Motor neuron (in vitro differentiated cells): ENCODE results near the gene BARHL1. TPM values are rescaled to one million over a fixed set of nuclear protein-coding genes. Genes with fewer than 3 reads are reported as not detected.
"Not testable (repeated sequence)": the region's sequence is repeated elsewhere in the genome, so short reads cannot be mapped to it uniquely, and the experiment has no call there.

Experiments
- ATAC-seq, 8 experiments: fragments of 200-7000 bp; cut with Tn5 transposase; replicated peaks in 6 of 8; 2 replicates each; pipeline ENCODE4 v1.8.0; 2021; ENCODE audit warnings: mild to moderate bottlenecking in 8 of 8, moderate library complexity in 8 of 8
- H3K27ac ChIP-seq, 2 donors: fragments of 250-450 bp; sonication (Bioruptor Pico); 2 replicates each; pipeline ENCODE4 v1.9.0; 2021; ENCODE audit warnings: antibody characterized with exemption in 2 of 2, mild to moderate bottlenecking in 2 of 2, moderate library complexity in 1 of 2
- H3K4me1 ChIP-seq, 2 donors: fragments of 250-450 bp; sonication (Bioruptor Pico); replicated peaks in 1 of 2; 2 replicates each; pipeline ENCODE4 v1.6.1; 2021; ENCODE audit warnings: antibody characterized with exemption in 2 of 2, mild to moderate bottlenecking in 2 of 2, moderate library complexity in 1 of 2
- H3K4me3 ChIP-seq, 5 donors: fragments of 250-450 bp; sonication (Bioruptor Pico); 2 replicates each; pipeline ENCODE4 v1.9.0; 2021; ENCODE audit warnings: antibody characterized with exemption in 5 of 5, mild to moderate bottlenecking in 5 of 5, moderate library complexity in 4 of 5
- WGBS, 10 experiments: fragments of 450-650 bp; shearing (Covaris generic); methylation state at CpG; one replicate each; pipeline ENCODE4 v1.0.0; 2022; 5-methylcytosine and 5-hydroxymethylcytosine counted together
- in situ Hi-C, 9 experiments: fragments of 400-800 bp; cut with MboI; loops; one replicate each; pipeline ENCODE4 v1.15.0; 2021; ENCODE audit warnings: low sequenced_read_pairs in 9 of 9, low pct_unique_long_range_greater_than_20kb in 2 of 9; ENCODE audit not compliant: unreplicated experiment in 9 of 9
- total RNA-seq, 8 experiments: library from RNA; unstranded; fragments of 300-600 nt; gene quantifications; 2 replicates each; pipeline versions ENCODE4 v1.2.3 to v1.2.4, GENCODE V29; 2022

BARHL1 gene
- total RNA-seq, 8 experiments from 2014 or later: 0.14 to 0.80 (median 0.40) TPM; not detected in 3

- Histone ChIP-seq H3K27ac (no peak overlapping the region), H3K4me3 (no peak overlapping the region), H3K4me1 (peaks cover 45 to 49% of the 10 kb centered on the region in 2 donors)
- 0 to 53% (median 17%) methylated on average over 2 to 8 of the region's 14 CpGs; no CpG with 5 or more reads in 3 of the 10 experiments for WGBS, 10 experiments
- peak in 5 of 8 experiments; percentile 39 to 85 (median 82) for ATAC-seq
- in situ Hi-C loops: no loop called here
Measured at GRCh38 chr9:132560616-132561202, 21.7 kb upstream of the BARHL1 start.

GRCh38 chr9:132562306-132562573 is 20.2 kb upstream of the BARHL1 start:
- Histone ChIP-seq H3K27ac (no peak overlapping the region), H3K4me1 (peaks cover 31 to 33% of the 10 kb centered on the region in 2 donors), H3K4me3 (no peak overlapping the region)
- ATAC-seq: peak in 2 of 8 experiments; percentile 45 to 52
- WGBS, 10 experiments: 0 to 90% (median 74%) methylated on average over 1 to 4 of the region's 4 CpGs; no CpG with 5 or more reads in 1 of the 10 experiments
- in situ Hi-C loops: no loop called here

GRCh38 chr9:132564526-132564925 is 17.9 kb upstream of the BARHL1 start:
- Histone ChIP-seq H3K4me3 (no peak overlapping the region), H3K27ac (no peak overlapping the region), H3K4me1 (peaks cover 30 to 33% of the 10 kb centered on the region in 2 donors)
- WGBS, 10 experiments: 0 to 60% (median 19%) methylated on average over 1 to 6 of the region's 6 CpGs
- ATAC-seq: no peak
- in situ Hi-C loops: no loop called here

GRCh38 chr9:132568787-132569186 is 13.6 kb upstream of the BARHL1 start:
- not testable (repeated sequence) for ATAC-seq, H3K27ac ChIP-seq, H3K4me3 ChIP-seq
- peaks cover 15 to 16% of the 10 kb centered on the region in 2 donors for H3K4me1 ChIP-seq
- in situ Hi-C loops: loop anchor here in 1 of 9 experiments (5.0 kb wide), 1 partner anchor 156 kb away; the partner anchor contains the start of gene CFAP77
- WGBS, 10 experiments: 15 to 100% (median 66%) methylated on average over 1 to 2 of the region's 2 CpGs; no CpG with 5 or more reads in 4 of the 10 experiments

GRCh38 chr9:132571806-132572600 is 10.4 kb upstream of the BARHL1 start:
- WGBS, 10 experiments: 25 to 100% (median 60%) methylated on average over 1 to 5 of the region's 15 CpGs; no CpG with 5 or more reads in 4 of the 10 experiments
- in situ Hi-C loops: loop anchor here in 3 of 9 experiments (10.0 kb wide), 2 partner anchors 67 to 157 kb away; partner anchors contain the start of gene CFAP77 (in 1 of the 3)
- H3K4me3 ChIP-seq: no peak overlapping the region
- H3K4me1 ChIP-seq: peaks cover 11 to 13% of the 10 kb centered on the region in 2 donors
- H3K27ac ChIP-seq: no peak overlapping the region
- ATAC-seq: no peak

- H3K27ac ChIP-seq: no peak overlapping the region
- 0 to 50% (median 28%) methylated on average over 1 to 5 of the region's 8 CpGs; no CpG with 5 or more reads in 1 of the 10 experiments for WGBS, 10 experiments
- in situ Hi-C loops: loop anchor here in 3 of 9 experiments (10.0 kb wide), 2 partner anchors 68 to 158 kb away; partner anchors contain the start of gene CFAP77 (in 1 of the 3)
- peaks cover 11 to 13% of the 10 kb centered on the region in 2 donors for H3K4me1 ChIP-seq
- H3K4me3 ChIP-seq: no peak overlapping the region
- peak in 6 of 8 experiments; percentile 26 to 64 (median 31) for ATAC-seq
Measured at GRCh38 chr9:132572921-132573320, 9.5 kb upstream of the BARHL1 start.

- H3K27ac ChIP-seq: no peak overlapping the region
- 0 to 48% (median 3%) methylated on average over 1 to 5 of the region's 16 CpGs; no CpG with 5 or more reads in 2 of the 10 experiments for WGBS, 10 experiments
- H3K4me1 ChIP-seq: peaks cover 9 to 10% of the 10 kb centered on the region in 2 donors
- no peak overlapping the region for H3K4me3 ChIP-seq
- peak; percentile 92 to 99 (median 96) for ATAC-seq
- in situ Hi-C loops: loop anchor here in 3 of 9 experiments (10.0 kb wide), 2 partner anchors 70 to 160 kb away; partner anchors contain the start of gene CFAP77 (in 1 of the 3)
Measured at GRCh38 chr9:132575005-132575609, 7.3 kb upstream of the BARHL1 start.

GRCh38 chr9:132575811-132576210 is 6.6 kb upstream of the BARHL1 start:
- in situ Hi-C loops: loop anchor here in 3 of 9 experiments (10.0 kb wide), 2 partner anchors 71 to 161 kb away; partner anchors contain the start of gene CFAP77 (in 1 of the 3)
- ATAC-seq: no peak
- 0 to 53% (median 25%) methylated on average over 1 to 5 of the region's 5 CpGs; no CpG with 5 or more reads in 3 of the 10 experiments for WGBS, 10 experiments
- H3K4me1 ChIP-seq: peaks cover 5 to 6% of the 10 kb centered on the region in 2 donors
- no peak overlapping the region for H3K27ac ChIP-seq
- H3K4me3 ChIP-seq: no peak overlapping the region

- H3K4me3 ChIP-seq: no peak overlapping the region
- no peak for ATAC-seq
- in situ Hi-C loops: loop anchor here in 3 of 9 experiments (10.0 kb wide), 2 partner anchors 72 to 162 kb away; partner anchors contain the start of gene CFAP77 (in 1 of the 3)
- peaks cover 5 to 6% of the 10 kb centered on the region in 2 donors for H3K4me1 ChIP-seq
- no peak overlapping the region for H3K27ac ChIP-seq
Measured at GRCh38 chr9:132577119-132577518, 5.3 kb upstream of the BARHL1 start.

- in situ Hi-C loops: loop anchor here in 3 of 9 experiments (10.0 kb wide), 2 partner anchors 74 to 164 kb away; partner anchors contain the start of gene CFAP77 (in 1 of the 3)
- WGBS, 10 experiments: 0 to 80% (median 37%) methylated on average over 1 to 4 of the region's 7 CpGs; no CpG with 5 or more reads in 4 of the 10 experiments
- no peak for ATAC-seq
- Histone ChIP-seq H3K4me3 (no peak overlapping the region), H3K27ac (no peak overlapping the region), H3K4me1 (no peaks in the 10 kb centered on the region)
Measured at GRCh38 chr9:132578367-132578932, 4.0 kb upstream of the BARHL1 start.

- in situ Hi-C loops: loop anchor here in 3 of 9 experiments (10.0 kb wide), 2 partner anchors 75 to 165 kb away; partner anchors contain the start of gene CFAP77 (in 1 of the 3)
- 0 to 33% (median 13%) methylated on average over 2 to 11 of the region's 15 CpGs; no CpG with 5 or more reads in 1 of the 10 experiments for WGBS, 10 experiments
- H3K4me3 ChIP-seq: no peak overlapping the region
Measured at GRCh38 chr9:132579427-132579798, 3.0 kb upstream of the BARHL1 start.

GRCh38 chr9:132582786-132583583 is 579 bp downstream of the BARHL1 start:
- no peaks in the 10 kb centered on the region for H3K4me1 ChIP-seq
- ATAC-seq: no peak
- 0 to 40% (median 8%) methylated on average over 1 to 21 of the region's 37 CpGs; no CpG with 5 or more reads in 4 of the 10 experiments for WGBS, 10 experiments
- in situ Hi-C loops: no loop called here
- H3K4me3 ChIP-seq: no peak overlapping the region
- H3K27ac ChIP-seq: no peak overlapping the region

More at GRCh38 chr9:132579427-132579798, 3.0 kb upstream of the BARHL1 start:
- ATAC-seq: no peak
- H3K4me1 ChIP-seq: no peaks in the 10 kb centered on the region
- H3K27ac ChIP-seq: no peak overlapping the region
